Measurements from ENCODE around the gene NTN3.
"Not testable (repeated sequence)": the region's sequence is repeated elsewhere in the genome, so short reads cannot be mapped to it uniquely, and the experiment has no call there.

Gene NTN3

DNA sequence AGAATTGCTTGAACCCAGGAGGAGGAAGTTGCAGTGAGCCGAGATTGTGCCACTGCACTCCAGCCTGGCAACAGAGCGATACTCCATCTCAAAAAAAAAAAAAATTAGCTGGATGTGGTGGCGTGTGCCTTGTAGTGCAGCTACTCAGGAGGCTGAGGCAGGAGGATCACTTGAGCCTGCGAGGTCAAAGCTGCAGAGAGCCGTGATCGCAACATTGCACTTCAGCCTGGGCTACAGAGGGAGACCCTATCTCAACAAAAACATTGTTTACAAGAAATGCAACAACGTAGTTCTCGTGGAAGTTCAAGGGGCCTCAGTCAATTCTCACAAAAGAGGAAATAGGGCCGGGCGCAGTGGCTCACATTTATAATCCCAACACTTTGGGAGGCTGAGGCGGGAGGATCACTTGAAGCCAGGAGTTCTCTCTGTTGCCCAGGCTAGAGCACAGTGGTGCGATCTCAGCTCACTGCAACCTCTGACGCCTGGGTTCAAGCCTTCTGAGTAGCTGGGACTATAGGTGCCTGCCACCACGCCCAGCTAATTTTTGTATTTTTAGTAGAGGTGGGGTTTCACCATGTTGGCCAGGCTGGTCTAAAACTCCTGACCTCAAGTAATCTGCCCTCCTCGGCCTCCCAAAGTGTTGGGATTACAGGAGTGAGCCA, 29.8 kb upstream of the NTN3 start:
- DNase-seq (ENCODE audit: low spot score), result not testable (repeated sequence)

DNA sequence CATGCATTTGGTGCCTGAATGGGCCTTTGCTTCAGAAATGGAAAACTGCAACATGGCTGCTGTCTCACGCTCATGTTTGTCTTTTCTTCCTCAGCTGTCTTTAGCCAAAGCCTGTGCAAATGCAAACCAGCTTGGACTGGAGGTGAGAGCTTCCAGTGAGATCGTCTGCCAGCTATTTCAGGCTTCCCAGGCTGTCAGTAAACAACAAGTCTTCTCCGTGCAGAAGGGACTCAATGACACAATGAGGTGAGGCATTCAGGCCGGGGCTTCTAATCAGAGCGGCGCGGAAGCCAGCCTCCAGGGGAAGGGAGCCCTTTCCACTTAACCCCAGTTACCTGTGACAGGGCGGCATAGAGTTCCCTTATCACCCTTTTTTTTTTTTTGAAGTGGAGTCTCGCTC, 27.5 kb upstream of the NTN3 start:
- no peak for DNase-seq (ENCODE audit: low spot score)

GRCh38 chr16:2447920-2448583, 23.0 kb upstream of the NTN3 start:
- DNase-seq (ENCODE audit: low spot score), result no peak

DNA sequence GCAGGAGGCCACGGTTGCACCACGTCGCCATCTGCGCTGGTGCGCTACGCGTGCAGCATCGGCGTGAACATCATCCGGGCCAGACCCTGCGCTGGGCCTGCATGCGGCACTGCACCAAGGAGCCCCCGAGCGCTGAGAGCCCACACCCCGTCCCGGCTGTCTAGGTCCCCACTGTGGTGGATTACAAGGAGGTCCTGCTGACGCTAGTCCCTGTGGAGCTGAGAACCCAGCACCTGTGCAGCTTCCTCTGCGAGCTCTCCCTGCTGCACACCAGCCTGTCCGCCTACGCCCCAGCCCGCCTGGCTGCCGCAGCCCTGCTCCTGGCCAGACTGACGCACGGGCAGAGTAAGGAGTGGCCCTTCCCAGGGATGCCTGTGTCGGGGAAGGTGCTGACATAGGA, 22.0 kb upstream of the NTN3 start:
- DNase-seq (ENCODE audit: low spot score), result no peak

GRCh38 chr16:2450535-2450934, 20.6 kb upstream of the NTN3 start:
- no peak for DNase-seq (ENCODE audit: low spot score)

DNA sequence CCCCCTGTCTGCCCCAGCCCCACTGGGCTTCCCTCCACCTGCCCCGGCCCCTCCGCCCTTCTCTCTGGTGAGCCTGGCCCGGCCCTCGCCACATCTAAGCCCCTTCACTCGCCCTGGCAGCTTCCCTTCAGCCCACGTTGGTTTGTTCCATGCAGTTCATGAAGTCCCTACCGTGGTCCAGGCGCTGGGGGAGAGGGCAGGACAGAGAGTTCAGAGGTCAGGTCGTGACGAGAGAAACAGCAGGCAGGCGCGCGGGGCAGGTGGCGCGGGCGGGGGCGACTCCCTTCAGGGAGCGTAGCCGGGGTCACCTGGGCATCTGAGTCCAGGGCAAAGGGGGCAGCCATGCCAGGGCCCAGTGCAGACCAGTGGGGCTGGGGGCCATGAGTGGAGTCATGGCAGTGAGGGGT, 20.1 kb upstream of the NTN3 start:
- DNase-seq (ENCODE audit: low spot score), result no peak

DNA sequence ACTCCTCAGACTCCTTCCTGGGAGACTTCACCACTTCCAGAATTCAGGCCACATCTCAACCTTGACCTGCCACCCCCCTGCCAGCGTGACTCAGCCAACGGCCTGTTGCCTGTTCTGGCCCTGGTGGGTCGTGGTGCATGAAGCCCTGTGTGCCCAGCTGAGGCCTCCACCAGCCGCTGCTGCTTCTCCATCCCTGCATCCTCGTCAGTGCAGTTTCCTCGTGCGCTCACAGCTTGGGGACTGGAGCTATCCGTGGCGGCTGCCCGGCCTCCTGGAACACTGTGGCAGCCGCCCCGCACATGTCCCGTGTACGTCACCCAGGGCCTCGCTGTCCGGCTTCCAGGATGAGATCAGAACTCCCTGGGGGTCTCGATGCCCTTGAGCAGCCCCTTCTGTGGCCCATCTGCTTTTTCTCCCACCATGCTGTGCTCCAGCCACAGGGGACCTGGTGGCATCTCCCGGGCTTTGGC, 19.2 kb upstream of the NTN3 start:
- no peak for DNase-seq (ENCODE audit: low spot score)

GRCh38 chr16:2452650-2453049, 18.4 kb upstream of the NTN3 start:
- no peak for DNase-seq (ENCODE audit: low spot score)

GRCh38 chr16:2455081-2455845, 15.8 kb upstream of the NTN3 start:
- DNase-seq (ENCODE audit: low spot score), result no peak

- DNase-seq (ENCODE audit: low spot score), result no peak
Observed at GRCh38 chr16:2456551-2457153, 14.4 kb upstream of the NTN3 start.

- DNase-seq (ENCODE audit: low spot score), result no peak
Observed at GRCh38 chr16:2457267-2457666, 13.8 kb upstream of the NTN3 start.

DNA sequence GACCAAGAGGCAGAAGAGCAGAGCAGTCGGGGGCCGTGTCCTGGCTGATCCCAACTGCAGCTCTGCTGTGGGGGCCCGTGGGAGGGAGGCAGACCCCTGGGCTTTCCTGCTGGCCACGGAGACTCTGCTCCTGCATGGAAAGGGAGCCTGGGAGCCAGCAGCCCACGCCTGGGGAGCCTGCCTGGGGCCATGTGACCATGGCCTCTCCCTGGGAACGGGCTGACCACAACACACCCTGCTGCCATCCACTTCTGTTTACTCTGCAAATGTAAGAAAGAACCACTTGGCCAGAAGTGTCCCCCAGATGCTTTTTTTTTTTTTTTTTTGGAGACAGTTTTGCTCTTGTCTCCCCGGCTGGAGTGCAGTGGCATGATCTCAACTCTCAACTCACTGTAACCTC, 13.2 kb upstream of the NTN3 start:
- no peak for DNase-seq (ENCODE audit: low spot score)

DNA sequence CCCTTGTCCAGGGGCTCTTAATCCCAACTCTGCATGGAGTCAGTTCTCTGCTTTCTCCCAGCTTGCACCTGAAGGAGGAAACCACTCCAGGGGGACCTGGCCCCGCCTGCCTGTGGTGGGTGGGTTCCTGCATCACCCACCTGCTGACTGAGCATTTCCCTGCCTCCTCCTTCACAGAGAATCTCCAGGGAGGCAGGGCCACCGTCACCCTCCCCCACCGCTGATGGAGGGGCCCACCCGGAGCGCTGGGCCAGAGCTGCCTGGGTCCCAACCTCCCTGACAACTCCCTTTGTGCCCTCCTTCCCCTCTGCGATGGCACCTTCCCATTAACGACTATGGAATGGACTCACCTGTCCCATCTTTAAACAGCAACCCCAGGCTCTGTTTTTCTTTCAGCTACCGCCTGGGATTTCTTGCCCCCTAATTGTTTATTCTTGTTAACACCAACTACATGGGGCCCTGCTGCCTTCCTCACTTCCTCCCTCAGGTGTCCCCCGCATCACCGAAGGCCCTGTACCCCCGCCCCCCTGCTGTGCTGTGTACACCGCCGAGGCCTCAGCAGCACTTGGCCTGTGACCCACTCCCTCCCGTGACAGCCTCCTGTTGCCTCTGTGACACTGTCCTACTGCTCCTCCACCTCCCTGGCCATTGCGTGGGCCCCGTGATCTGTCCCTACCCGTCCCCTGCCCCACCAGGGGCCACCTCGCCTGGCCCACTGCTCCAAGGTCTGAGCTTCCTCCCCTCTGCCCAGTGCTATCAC, 12.0 kb upstream of the NTN3 start:
- DNase-seq (ENCODE audit: low spot score), result no peak

- peak; percentile 97 for DNase-seq (ENCODE audit: low spot score)
Observed at GRCh38 chr16:2459647-2460390, 11.3 kb upstream of the NTN3 start, which contains the start of gene TEDC2. TEDC2 (plus strand) TSS chr16:2460109; CDS start chr16:2460145, 36 bp downstream.

DNA sequence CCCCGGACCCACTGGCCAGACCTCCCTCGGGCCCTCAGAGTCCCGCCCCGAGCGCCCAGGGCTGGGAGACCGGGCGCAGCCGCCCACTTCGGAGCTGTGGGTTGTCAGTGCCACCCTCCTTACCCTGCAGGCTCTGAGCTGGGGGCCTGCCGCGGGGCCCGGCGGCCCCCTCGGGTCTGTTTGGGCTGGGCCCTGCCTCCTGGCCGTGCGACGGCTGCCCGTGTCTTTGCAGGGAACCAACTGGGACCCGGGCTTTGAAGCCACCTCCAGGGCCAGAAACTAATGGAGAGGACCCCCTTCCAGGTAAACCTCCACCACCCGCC, 10.7 kb upstream of the NTN3 start:
- no peak for DNase-seq (ENCODE audit: low spot score)

DNA sequence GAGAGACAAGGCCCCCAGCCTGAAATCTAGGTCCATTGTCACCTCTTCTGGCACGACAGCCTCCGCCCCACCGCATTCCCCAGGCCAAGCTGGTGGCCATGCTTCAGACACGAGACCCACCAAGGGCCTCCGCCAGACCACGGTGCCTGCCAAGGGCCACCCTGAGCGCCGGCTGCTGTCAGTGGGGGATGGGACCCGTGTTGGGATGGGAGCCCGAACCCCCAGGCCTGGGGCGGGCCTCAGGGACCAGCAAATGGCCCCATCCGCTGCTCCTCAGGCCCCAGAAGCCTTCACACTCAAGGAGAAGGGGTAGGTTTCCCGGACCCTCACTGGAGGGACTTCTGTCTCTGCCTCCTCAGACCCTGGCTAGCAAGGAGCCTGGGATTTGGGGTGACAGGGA, 10.2 kb upstream of the NTN3 start:
- DNase-seq (ENCODE audit: low spot score), result no peak

DNA sequence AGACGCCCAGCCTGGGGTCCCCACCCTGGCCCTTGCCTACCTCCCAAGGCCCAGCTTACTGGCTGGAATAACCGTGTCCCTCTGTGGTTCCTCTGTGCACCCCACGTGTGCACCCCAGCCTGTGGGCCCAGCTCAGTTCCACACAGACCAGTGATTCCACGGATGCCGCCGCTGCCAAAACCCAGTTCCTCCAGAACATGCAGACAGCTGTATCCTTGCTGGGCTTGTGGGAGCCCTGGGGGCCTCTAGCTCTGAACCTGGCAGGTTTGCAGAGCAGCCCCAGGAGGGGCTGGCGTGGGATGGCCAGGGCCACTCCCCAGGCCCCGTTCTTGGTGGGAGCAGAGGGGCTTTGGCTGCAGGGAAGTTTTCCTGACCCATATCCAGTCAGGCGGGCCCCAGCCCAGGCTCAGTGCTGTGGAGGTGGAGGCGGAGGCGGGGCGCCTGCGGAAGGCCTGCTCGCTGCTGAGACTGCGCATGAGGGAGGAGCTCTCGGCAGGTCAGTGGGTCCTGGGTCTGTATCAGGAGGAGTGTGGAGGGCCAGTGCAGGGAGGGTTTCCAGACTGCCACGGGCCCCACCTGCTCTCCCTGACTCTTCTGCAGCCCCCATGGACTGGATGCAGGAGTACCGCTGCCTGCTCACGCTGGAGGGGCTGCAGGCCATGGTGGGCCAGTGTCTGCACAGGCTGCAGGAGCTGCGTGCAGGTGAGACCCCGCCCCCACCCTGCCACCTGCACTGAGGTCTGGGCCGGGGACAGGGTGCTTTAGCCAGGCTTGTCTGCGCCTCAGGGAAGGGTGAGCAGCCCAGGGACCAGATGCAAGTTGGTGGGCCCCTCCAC, 8.8 kb upstream of the NTN3 start:
- DNase-seq (ENCODE audit: low spot score), result no peak

- DNase-seq (ENCODE audit: low spot score), result no peak
Observed at GRCh38 chr16:2464333-2464732, 6.8 kb upstream of the NTN3 start.

DNA sequence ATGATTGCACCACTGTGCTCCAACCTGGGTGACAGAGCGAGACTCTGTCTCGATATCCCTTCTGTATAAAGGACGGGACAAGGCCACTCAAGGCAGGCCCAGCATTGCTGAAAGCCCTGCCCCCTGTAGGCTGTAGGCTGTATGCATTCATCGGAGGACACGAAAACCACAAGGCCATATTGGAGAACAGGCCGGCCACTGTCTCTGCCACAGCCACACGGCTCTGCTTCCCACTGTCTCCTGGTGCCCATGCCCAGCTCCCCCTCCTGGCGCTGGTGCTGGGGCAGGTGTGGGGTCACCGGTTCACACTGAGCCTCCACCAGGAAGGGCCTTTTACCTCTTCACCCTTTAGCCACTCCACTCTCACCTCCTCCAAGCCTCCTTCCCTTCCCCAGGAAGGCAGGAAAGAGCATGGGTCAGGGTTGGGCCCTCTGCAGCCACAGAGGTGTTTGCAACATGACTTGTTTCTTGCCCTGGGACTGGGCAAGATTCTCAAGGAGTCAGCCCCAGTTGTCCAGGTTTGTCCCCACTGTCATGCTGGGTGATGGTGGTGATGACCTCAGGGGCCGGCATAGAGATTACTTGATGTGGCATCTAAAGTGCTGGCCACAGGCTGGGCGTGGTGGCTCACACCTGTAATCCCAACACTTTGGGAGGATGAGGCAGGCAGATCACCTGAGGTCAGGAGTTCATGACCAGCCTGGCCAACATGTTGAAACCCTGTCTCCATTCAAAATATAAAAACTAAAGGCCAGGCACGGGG, 5.3 kb upstream of the NTN3 start:
- no peak for DNase-seq (ENCODE audit: low spot score)
